Endometrium (tissue), 2 donors: ENCODE data around the gene TNFAIP1.

Experiments used
- FAIRE-seq: peaks from 2 replicates; lab custom pipeline; 2012; peaks lifted over from hg19 to GRCh38; lab: Jason Lieb, UNC
- donor health status: control.
- donor health status: control.

TNFAIP1 gene

GRCh38 chr17:28345419-28346198 is 10.0 kb downstream of the TNFAIP1 start:
- FAIRE-seq, result no peak

GRCh38 chr17:28346199-28346580 is 10.6 kb downstream of the TNFAIP1 start:
- FAIRE-seq, result no peak

DNA sequence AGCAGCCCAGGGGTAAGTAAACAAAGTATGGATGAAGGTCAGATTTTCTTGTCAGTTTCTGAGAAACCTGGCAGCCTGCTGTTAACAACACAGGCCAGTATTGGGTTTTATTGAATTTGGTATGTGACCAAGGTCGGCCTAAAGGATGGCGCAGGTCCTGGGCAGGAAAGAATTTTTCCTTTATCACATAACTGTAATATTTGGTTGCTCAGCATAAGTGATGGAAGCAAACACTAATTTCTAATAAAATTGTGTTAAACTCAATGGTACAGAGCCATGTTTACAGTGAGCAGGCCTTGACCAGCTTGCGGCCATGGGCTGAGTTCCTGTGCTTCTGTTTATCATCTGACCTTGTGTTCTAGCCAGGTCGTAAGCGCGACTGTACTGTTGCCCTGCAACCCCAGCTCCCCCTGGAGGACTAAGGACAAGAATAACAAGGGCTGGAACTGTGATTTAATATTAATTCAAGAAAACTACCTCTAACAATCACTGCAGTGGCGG is 11.2 kb downstream of the TNFAIP1 start:
- FAIRE-seq, result no peak

DNA sequence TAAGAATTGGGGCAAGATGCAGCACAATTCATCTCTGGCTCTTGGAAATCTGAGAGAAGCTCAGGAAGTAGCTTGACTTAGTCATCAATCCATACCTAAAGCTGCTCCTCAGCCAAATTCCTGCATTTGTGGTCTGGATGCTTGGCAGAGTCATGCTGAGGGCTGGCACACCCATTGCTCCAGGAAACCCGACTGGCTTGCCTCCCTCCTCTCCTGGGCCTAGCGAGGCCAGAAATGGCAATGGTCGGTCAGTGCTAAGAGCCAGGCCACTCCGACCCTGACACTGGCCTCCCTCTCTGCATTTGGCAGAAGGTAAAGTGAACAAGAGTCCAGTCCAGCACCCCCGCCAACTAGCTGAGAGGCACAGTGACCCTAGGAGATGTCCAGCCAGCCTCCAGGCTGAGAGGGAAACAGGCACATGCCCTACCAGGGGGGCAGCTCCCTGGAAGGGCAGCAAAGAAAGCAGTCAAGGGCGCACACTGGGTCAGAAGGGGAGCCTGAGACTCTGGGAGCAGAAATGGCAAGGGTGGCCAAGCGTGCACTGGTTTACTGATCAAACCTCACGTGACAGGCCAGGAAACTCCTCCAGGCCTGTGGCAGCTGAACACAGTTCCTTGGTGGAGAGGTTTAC is 11.8 kb downstream of the TNFAIP1 start:
- no peak for FAIRE-seq

- FAIRE-seq, result no peak
Observed at GRCh38 chr17:28348979-28349378, 13.4 kb downstream of the TNFAIP1 start.

DNA sequence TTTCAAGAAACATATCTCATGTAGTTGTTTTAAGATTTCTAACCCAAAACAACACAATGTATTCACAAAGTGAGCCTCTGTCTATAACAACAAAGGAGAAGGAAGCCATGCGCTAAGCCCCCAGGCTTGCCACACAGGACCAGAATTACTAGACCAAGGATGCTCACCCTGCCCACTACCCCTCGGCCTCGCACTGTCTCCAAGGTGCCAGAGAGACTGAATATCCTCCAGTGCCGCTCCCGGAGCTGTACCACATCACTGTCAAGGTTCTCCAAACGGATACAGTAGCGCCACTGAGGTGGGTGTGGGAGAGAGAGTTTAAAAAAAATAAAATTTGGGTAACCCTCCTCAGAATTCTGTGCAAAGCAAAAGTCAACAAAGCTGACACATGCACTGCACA is 14.7 kb downstream of the TNFAIP1 start:
- no peak for FAIRE-seq

GRCh38 chr17:28357061-28357900 is 21.7 kb downstream of the TNFAIP1 start, which contains the start of gene POLDIP2:
Gene POLDIP2, minus strand, starts transcription at chr17:28357527. Its CDS starts 79 bp downstream, at chr17:28357448.
- FAIRE-seq, result no peak

GRCh38 chr17:28357901-28358197 is 22.3 kb downstream of the TNFAIP1 start:
- no peak for FAIRE-seq

- FAIRE-seq, result no peak
Observed at GRCh38 chr17:28363186-28363585, 27.6 kb downstream of the TNFAIP1 start.

- no peak for FAIRE-seq
Observed at GRCh38 chr17:28363776-28364650, 28.5 kb downstream of the TNFAIP1 start.

DNA sequence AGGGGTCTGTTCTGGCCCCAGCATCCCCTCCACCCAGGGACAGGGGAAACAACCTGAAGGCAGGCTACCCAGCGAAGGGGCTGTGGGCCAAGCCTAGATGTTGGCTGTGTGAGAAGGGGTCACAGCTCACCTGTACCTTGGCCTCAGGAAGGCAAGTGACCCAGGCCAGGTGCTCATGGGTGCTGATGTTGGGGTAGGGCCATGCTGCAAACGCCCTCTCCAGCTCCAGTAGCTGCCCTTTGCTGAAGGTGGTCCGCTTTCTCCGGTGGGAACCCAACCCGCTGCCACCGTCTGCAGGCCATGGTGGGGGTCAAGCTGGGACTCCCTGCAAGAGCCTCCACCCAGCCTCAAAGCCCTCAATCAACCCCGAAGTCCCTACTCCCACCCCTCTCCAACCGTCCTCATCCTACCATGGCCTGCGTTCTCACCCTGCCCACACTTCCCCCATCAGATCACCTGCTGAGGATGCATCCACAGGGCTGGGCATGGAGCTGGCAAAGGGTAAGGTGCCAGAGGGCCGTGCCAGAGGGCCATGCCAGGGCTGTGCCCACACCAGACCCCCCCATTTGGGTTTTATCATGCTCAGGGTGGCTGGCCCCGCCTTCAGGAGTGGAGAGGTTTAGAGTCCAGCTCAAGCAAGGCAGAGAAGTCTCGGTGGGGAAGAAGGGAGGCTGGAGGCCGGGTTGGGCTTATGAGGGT is 29.3 kb downstream of the TNFAIP1 start, which contains the start of gene SEBOX:
TSS of gene SEBOX (minus strand) at position 535 of the 699 bp plus-strand sequence. CDS start at position 487, 48 bp downstream.
- no peak for FAIRE-seq

GRCh38 chr17:28365487-28365886 is 29.9 kb downstream of the TNFAIP1 start:
- no peak for FAIRE-seq

DNA sequence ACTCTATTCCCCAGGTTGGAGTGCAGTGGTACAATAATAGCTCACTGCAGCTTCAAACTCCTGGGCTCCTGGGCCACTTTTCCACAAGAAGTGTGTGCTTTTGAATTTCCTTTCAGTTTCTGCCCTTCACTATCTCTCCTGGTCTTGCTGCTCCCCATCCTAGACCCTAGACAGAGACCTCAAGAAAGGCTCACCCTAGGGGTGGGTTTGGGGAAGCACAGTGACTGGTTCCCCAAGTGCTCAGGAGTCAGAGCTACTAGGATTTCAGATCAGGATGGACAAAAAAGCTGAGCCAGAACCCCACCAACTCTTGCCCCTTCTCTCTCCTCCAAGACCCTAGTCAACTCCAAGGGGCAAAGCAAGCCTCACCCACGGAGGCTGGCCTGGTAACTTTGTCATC is 31.0 kb downstream of the TNFAIP1 start:
- FAIRE-seq, result no peak

DNA sequence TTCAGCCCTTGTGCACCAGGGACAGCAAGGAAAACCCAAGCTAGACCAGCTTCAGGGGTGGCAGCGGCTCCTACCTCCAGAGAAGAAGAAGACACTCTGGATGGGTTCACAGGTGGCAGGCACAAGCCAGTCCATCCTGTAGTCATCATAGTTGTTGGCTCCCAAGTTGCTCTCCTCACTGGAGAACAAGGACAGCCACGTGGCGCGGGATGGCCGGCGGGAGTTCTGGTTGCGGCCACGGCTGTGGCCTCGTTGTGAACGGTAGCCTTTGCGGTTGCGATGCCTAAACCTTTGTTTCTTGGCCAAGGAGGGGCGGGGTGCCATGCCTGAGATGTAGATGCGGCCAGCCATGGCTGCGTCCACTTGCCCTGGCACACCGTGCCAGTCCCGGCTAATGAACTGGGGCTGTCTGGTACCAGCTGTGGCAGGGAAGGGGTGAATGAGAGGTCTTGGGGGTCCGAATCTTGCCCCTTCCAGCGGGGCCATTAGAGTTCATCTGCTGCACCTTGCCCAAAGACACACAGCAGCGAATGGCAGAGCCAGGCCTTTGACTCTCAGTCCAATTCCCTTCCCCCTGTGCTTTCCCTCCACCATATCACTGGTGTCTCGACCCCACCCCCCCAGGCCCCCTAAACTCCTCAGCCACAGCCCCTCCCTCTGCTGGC is 32.2 kb downstream of the TNFAIP1 start:
- FAIRE-seq, result no peak

DNA sequence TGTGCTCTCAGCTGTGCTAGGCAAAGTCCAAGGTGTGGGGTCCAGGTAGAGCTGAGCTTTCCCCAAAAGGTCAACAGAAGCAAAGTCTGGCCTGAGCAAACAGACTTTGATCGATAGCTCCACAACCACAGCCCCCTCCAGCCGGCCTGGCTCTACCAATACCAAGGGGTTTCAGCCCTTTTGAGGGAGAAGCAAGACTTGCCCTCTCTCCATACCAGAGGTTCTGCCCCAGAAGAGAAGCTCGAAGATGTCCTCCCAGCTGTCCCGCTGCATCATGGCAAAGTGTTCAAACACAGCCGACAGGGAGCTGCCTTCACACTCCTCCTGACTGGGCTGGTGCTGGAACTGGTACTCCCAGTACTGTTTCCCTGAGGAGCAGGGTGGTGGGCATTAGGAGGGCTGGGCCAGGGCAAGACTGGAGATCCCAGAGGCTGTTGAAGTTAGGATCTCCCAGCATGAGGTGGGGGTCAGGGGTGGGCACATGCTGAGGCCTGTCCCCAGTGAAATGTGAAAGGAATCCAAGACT is 32.8 kb downstream of the TNFAIP1 start:
- FAIRE-seq, result no peak

DNA sequence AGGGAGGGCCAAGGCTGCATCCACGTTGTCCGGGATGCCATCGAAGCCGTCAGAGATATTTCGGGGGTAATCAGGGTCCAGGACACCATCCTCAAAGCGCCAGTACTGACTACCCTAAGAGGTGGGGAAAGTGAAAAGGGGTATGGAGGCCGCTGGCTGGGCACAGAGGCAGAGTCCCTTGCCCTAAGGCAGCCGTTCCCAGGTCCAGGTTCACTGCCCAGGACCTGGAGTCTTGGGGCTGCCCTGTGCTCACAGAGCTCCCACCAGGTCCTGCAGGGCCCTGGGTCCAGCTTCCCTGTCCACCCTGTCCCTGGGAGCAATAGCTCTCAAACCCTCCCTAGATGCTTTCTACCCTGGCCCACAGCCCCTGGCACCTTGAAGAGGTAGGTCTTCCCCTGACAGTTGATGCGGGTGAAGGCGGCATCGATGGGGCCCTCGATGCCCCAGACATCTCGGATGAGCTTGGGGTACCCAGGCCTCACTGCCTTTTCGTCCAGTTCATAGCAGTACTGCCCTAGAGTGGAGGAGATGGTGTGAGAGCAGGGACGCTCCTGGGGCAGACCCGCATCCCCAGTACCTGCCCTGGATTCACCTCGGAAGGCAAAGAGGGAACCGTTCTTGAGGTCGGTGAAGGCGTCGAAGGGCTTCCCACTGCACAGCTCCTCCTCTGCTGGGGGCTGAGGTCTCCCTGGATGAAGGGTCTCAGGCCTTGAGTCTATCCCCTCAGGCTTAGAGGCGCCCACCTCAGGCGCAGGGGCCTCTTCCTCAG is 33.5 kb downstream of the TNFAIP1 start:
- no peak for FAIRE-seq

DNA sequence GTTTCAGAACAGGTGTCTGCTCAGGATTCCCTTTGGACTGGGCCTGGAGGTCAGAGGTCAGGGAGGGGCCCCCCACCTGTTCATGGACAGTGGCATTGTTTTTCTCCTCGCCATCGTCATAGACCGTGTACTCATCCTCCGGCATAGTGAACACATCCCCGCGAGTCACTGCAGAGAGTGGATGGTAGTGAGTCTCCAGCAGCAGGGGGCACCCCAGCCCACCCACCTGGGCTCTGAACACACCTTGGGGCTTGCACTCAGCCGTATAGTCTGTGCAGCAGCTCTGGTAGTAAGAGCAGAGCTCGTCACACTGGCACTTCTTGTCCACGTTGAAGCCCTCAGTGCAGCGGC is 34.1 kb downstream of the TNFAIP1 start:
- no peak for FAIRE-seq

DNA sequence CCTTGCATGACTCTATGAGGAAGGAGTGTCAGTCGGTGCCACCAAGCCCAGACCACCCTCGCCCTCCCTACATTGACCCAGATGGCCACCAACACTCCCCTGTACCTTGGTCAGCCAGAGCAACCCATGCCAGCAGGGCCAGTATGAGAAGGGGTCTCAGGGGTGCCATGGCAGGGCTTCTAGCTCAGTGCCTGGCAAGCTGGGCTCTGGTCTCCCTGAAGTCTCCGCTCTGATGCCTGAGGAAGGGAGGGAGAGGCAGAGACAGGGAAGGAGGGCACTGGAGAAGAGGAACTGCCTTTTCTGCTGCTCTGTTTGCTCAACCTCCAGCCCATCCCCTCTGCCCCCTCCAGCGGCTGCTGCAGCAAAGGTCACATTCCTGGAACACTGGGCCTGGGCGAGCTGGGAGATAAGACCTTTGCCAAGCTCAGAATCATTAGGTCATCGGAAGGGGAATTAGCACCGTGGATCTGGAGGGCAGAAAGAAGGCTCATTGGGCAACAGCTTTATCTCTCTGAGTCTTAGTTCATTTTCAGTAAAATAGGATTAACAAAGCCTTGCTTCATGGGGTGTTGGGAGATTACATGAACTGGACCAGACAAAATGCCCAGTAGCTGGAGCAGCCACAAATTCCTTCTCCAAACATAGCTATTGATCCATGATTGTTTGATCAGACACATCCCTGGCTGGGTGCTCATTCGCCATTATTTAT is 34.6 kb downstream of the TNFAIP1 start, which contains the start of gene VTN:
TSS of gene VTN (minus strand) at position 273 of the 709 bp plus-strand sequence. CDS start at position 169, 104 bp downstream.
- no peak for FAIRE-seq

DNA sequence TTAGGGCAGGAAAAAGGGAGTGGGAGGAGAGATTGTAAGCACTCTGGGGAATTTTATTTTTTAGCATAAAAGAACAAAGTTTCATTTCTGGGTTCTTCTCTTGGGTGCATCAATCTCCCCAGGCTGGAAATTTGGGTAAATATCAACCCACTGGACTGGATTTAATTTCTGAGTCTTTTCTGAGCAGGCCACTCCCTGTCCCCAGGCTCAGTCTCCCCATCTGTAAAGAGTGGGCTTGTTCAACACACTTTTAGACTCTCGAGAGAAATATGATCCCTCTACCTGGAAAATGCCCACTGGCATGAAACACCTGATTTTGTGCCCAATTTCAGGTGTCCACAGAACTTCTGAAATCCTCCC is 35.2 kb downstream of the TNFAIP1 start:
- FAIRE-seq, result no peak
